Medulla oblongata (tissue), 1 donor: ENCODE data around the gene ZNF608.
A peak's percentile ranks its signal among the peaks of the same experiment; 100 is the strongest.

Experiments
- DNase-seq: peaks from one replicate; pipeline ENCODE4 v3.0.0-alpha.2; 2015; ENCODE audit errors: extremely low spot score

Gene ZNF608

DNA sequence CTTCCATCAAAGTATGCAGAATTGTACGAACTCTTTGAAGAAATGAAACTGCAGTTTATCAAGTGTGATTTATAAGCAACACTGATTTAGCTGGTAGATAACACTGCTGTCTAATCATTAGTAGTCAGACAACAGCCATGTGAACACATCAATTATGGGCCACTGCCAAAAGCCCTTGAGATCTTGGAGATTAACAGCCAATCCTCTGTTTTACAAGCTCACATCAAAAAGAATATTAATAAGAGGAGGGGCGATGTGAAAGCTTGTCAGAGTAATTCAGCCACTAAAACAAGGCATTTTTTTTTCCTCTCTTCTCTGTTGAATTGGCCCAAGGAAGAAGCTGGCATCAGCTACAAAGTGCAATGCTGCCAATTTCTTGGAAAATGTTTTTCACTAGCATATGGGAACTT lies 28.1 kb downstream of the ZNF608 start:
- DNase-seq = peak; percentile 72

GRCh38 chr5:124716169-124716568 lies 30.3 kb downstream of the ZNF608 start:
- no peak for DNase-seq

- DNase-seq = no peak
These were observed 31.5 kb downstream of the ZNF608 start for GRCh38 chr5:124714910-124715309.

DNA sequence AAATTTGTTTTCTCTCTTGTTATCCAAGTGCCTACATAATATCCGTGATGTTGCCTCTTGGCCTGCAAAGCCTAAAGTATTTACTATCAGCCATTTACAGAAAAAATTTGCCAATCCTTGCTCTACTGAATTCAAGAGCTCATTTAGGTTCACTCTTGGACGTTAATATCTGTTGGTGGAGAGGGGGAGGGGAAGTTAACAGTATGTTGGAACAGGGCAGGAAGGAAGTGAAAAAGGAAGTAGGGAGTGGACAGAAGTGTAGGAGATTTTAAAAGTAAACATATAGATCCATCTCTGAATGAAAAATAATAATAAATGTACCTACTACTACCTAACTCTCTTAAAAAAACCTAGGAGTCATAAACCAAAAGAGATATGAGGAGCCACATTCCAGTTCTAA lies 32.8 kb downstream of the ZNF608 start:
- no peak for DNase-seq

DNA sequence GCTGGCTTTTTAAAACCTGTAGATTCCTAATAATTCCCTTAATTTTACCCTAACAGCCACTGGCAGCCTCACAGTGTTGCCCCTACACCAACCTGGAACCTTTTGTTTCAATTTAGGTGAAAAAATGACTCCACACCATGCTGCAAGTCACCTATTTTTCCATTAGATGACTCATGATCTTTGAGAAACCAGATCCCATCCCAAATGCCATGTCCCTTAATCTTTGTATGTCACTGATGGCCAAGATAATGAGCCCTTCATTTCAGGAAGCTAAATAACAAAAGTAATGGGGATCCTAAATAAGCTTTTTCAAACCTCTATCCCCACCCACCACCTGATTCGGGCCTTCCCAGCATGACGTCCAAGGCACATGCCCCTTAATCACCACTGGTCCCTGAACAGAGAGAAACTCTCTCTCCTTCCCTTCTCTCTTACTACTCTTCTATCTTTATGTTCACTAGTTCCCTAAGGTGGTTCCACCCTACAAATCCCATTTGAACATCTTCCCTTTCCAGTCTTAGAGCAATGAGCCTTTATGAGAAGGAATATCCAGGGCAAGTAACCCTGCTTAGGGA lies 33.6 kb downstream of the ZNF608 start:
- no peak for DNase-seq

DNA sequence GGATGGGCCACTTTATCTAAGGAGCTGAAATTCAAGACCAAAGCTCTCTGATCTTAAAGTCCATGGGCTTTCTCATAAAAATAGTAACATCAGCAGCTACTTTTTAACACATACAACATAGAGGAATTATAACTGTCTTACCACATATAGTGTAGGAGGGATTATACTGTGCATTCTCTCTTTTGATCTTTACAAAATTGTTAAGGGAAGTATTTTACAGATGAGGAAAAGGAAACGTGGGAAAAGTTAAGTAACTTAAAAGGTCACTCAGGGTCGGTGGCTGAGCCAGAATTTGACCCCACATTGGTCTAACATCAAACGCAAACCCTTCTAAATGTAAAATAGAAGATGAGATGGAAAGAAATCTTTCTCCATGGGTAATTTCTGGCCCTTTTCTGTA lies 38.4 kb downstream of the ZNF608 start:
- no peak for DNase-seq

GRCh38 chr5:124707520-124707919 lies 38.9 kb downstream of the ZNF608 start:
- no peak for DNase-seq

- DNase-seq = no peak
These were observed 39.6 kb downstream of the ZNF608 start for GRCh38 chr5:124706729-124707361.

DNA sequence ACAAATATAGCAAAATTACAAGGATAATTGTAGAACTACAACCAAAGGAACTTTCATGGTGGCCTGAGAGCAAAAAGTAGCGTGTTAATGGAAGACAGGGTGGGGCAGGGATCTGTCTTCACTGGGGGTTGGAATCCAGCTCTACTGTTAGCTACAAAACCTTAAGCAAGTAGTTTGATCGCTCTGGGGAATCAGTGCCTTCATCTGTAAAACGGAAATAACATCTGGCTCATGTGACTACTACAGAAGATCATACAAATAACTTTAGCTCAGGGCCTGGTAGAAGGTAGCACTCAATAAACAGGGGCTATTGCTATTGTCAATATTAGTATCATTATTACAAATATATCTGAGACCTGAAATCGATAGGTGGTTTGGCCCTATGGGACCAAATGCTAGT lies 40.4 kb downstream of the ZNF608 start:
- DNase-seq = no peak

- no peak for DNase-seq
These were observed 40.9 kb downstream of the ZNF608 start for GRCh38 chr5:124705577-124705976.

DNA sequence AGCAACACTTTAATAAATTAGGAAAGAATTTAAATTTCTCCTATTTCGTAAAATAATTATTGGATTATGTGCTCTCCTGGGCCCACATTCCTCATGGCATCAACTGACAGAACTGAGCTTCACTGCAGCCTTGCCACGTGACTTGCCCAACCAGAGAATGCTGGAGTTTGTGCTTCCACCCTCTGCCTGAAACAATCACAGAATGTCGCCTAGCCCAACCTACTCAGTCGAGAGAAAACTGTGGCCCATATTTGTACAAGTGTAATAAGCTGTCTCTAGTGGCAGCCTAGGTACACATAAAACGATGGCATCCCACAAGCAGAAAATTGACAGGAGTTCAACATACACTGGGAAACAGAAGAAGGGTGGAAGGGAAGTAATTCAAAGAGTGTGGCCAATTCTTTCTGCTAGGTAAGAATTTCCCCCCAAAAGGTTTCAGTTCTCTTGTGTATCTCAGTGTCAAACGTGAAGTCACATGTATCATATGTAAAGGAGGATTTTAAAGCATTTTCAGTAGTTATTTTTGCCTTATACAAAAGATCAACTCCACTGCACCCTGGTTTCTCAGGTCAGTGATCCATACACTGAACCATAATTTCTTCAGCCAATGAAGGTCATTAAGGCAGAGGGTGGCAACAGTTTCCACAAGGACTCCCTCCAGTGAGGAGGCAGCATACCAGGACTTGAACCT lies 41.7 kb downstream of the ZNF608 start:
- DNase-seq = no peak

DNA sequence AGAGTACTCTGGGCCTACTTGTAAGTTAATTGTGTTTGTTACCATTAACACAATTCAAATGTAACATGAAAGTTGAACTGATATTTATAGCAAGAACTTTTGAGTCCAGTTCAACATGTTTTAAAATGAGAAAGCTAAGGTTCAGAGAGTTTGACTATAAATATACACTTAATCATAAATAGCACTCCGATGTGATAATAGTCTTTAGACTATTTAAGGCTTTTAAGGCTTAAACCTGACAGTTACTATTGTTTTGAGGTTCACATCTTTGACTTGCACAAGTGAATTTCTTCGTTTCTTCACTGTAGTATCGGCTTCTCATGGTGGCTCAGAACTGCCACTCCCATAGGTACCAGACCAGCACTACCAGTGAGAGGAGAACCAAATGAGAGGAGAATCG lies 42.4 kb downstream of the ZNF608 start:
- DNase-seq = no peak

DNA sequence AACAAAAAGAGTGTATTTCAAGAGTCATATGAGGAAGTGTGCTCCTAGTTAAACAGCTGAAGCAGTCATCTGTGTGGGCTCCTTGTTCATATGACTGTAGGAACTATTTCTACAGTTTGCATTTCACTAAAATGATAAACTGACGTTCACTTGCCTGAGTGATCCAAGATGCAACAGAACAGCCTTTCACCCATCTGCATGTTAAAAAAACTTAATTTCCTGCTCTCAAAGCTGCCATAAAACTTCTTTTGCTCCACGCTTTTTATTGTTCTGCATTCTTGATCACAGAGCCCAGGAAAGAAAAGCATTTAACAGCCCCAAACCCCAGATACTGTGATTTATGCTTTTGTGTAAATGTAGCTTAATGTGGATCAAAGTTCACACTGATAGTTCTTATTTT lies 43.9 kb downstream of the ZNF608 start:
- no peak for DNase-seq

- DNase-seq = no peak
These were observed 44.5 kb downstream of the ZNF608 start for GRCh38 chr5:124701873-124702425.

DNA sequence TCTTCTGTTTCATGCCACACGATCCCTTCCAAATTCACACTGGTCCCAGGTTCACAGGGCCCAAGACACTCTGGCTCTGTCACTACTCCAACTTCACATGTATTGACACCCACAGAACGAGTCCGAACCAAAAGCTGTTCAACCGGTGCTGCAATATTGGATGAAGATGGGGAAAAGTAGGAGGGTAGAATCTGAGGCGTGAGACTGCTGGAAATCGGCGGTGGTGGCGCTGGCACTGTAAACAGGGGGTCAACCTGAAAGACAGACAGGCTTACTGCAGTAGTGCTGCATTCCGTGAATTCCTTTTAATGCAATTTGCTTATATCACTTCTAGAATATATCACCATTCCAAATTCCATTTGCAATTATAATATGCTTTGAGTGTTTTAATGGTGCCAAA lies 45.4 kb downstream of the ZNF608 start:
- DNase-seq = no peak

GRCh38 chr5:124700333-124700732 lies 46.1 kb downstream of the ZNF608 start:
- no peak for DNase-seq

- no peak for DNase-seq
These were observed 47.7 kb downstream of the ZNF608 start for GRCh38 chr5:124698770-124699169.

DNA sequence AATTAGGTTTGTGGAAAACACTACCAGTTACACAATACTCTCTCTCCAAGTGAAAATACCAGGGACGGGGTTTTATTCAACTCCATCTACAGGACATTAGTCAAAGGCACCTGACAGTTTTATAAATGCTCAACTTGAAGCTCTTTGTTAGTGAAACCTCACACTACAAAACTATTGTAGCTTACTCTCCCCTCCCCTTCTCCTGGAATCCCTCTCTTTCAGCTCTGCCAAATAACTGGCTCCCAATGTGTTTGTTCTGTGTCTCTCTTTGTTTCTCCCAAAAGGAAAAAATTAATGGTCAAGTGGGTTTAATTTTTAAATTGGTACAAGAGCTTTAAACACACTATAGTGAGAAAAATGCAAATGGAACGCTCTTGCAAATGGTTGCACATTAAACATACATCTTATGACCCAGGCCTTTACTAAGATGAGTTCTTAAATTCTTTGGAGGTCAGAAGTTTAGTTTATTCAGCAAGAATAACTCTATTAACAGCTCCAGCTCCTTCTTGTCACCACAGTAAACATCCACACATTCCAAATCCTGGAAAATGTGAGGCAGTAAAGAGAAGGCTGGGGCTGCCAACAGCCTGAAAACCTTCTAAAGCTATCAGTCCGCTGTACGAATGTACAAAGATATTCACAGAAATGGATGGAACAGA lies 48.4 kb downstream of the ZNF608 start:
- peak; percentile 58 for DNase-seq

GRCh38 chr5:124697501-124697900 lies 48.9 kb downstream of the ZNF608 start:
- no peak for DNase-seq

DNA sequence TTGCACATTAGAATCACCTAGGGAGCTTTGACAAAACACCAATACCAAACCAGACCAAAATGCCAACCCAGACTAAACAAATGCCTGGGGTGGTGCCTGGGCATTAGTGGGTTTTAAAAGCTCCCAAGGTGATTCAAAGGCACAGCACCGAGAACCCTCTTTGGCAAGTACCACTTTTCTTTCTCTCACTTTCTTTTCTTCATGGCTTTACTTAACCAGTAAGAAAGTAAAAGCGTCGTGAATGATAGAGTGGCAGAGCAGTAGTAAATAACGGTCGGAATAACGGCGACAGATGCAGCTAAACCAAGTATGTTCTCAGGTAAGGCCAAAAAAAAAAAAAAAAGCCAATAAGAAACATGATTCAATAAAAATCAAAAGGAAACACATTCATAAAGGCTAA lies 49.5 kb downstream of the ZNF608 start:
- DNase-seq = no peak
